Measurements from ENCODE around the gene MAP3K19.

MAP3K19 gene

DNA sequence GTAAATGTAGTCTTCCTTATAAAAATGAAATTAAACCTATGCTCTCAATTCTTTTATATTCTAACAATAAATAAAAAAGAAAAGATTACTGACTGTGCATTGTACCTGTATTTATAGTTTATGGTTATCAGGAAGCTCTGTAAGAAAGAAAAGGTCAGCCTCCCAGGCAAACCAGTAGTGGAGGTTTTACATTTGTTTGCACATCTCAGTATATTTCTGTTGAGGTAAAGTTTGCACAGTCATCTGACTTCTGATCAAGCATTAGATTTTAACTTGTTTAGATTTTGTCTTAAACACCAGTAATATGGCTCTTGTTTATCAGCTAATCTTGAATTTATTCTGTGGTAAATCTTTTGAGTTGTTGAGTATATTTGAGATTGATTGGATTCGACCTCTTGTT, 91.5 kb downstream of the MAP3K19 start:
- no peaks in the 10 kb centered on the region for H3K9me2 ChIP-seq (replicated peaks; ENCODE audit: control insufficient read depth, low read length)
- no peaks in the 10 kb centered on the region for H4K20me1 ChIP-seq (ENCODE audit: control insufficient read depth, insufficient read depth, low read depth, low read length)
- H3K27me3 ChIP-seq (ENCODE audit: control insufficient read depth, low read length), result no peaks in the 10 kb centered on the region
- H3K36me3 ChIP-seq (ENCODE audit: control insufficient read depth, low read length), result peaks cover 56% of the 10 kb centered on the region
- TF ChIP-seq, protein P1, sequence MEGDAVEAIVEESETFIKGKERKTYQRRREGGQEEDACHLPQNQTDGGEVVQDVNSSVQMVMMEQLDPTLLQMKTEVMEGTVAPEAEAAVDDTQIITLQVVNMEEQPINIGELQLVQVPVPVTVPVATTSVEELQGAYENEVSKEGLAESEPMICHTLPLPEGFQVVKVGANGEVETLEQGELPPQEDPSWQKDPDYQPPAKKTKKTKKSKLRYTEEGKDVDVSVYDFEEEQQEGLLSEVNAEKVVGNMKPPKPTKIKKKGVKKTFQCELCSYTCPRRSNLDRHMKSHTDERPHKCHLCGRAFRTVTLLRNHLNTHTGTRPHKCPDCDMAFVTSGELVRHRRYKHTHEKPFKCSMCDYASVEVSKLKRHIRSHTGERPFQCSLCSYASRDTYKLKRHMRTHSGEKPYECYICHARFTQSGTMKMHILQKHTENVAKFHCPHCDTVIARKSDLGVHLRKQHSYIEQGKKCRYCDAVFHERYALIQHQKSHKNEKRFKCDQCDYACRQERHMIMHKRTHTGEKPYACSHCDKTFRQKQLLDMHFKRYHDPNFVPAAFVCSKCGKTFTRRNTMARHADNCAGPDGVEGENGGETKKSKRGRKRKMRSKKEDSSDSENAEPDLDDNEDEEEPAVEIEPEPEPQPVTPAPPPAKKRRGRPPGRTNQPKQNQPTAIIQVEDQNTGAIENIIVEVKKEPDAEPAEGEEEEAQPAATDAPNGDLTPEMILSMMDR (IDR thresholded peaks at IDR 0.05; ENCODE audit: low read depth, low read length, poor library complexity, severe bottlenecking), result no peak
- TF ChIP-seq EZH2phosphoT487 (IDR thresholded peaks at IDR 0.05; ENCODE audit: borderline replicate concordance, low read length), result no peak
- H3K79me2 ChIP-seq (ENCODE audit: control insufficient read depth, low read length), result no peaks in the 10 kb centered on the region
- H3K4me1 ChIP-seq (ENCODE audit: control insufficient read depth, low read length), result no peaks in the 10 kb centered on the region
- no peak overlapping the region for H3K4me2 ChIP-seq (ENCODE audit: low read length)
- H3K4me3 ChIP-seq (ENCODE audit: low read length), result no peak overlapping the region
- no peak overlapping the region for H3K27ac ChIP-seq (ENCODE audit: low read depth, low read length)
- no peaks in the 10 kb centered on the region for H3K9me3 ChIP-seq (ENCODE audit: control insufficient read depth, insufficient read depth, low read length)
- H3F3A ChIP-seq (ENCODE audit: control insufficient read depth, insufficient read depth), result no peaks in the 10 kb centered on the region

DNA sequence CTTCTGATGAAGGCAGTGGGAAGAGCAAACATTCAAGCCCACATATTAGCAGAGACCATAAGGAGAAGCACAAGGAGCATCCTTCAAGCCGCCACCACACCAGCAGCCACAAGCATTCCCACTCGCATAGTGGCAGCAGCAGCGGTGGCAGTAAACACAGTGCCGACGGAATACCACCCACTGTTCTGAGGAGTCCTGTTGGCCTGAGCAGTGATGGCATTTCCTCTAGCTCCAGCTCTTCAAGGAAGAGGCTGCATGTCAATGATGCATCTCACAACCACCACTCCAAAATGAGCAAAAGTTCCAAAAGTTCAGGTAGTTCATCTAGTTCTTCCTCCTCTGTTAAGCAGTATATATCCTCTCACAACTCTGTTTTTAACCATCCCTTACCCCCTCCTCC, 93.2 kb downstream of the MAP3K19 start:
- Histone ChIP-seq H3K4me2 (ENCODE audit: low read length) (no peak overlapping the region), H3K79me2 (ENCODE audit: control insufficient read depth, low read length) (no peaks in the 10 kb centered on the region), H3K9me2 (replicated peaks; ENCODE audit: control insufficient read depth, low read length) (no peaks in the 10 kb centered on the region), H3K36me3 (ENCODE audit: control insufficient read depth, low read length) (peaks cover 69% of the 10 kb centered on the region), H3F3A (ENCODE audit: control insufficient read depth, insufficient read depth) (no peaks in the 10 kb centered on the region), H3K4me1 (ENCODE audit: control insufficient read depth, low read length) (no peaks in the 10 kb centered on the region), H3K9me3 (ENCODE audit: control insufficient read depth, insufficient read depth, low read length) (no peaks in the 10 kb centered on the region), H3K27ac (ENCODE audit: low read depth, low read length) (no peak overlapping the region), H3K4me3 (ENCODE audit: low read length) (no peak overlapping the region), H4K20me1 (ENCODE audit: control insufficient read depth, insufficient read depth, low read depth, low read length) (no peaks in the 10 kb centered on the region), H3K27me3 (ENCODE audit: control insufficient read depth, low read length) (no peaks in the 10 kb centered on the region)
- TF ChIP-seq, protein P1 (IDR thresholded peaks at IDR 0.05; ENCODE audit: low read depth, low read length, poor library complexity, severe bottlenecking), result no peak
- no peak for TF ChIP-seq EZH2phosphoT487 (IDR thresholded peaks at IDR 0.05; ENCODE audit: borderline replicate concordance, low read length)

DNA sequence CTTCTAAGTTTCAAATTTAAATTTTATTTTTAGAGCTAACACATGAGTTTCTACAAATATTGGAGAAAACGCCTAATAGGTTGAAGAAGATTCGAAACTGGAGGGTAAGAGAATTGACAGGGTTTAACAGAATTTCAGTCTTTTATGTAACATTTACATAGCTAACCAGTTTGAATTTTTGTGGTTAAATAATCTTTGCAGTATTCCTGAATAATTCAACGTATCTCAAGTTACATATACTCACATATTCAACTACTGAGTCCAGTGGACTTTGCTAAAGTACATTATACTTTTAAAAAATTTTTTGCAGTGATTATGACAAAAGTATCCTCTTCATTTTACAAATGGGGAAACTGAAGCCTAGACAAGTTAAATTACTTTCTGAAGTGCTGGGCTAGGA, 94.6 kb downstream of the MAP3K19 start:
- peaks cover 73% of the 10 kb centered on the region for H3K36me3 ChIP-seq (ENCODE audit: control insufficient read depth, low read length)

More for the DNA sequence above, 94.6 kb downstream of the MAP3K19 start:
- no peaks in the 10 kb centered on the region for H4K20me1 ChIP-seq (ENCODE audit: control insufficient read depth, insufficient read depth, low read depth, low read length)
- no peaks in the 10 kb centered on the region for H3K9me2 ChIP-seq (replicated peaks; ENCODE audit: control insufficient read depth, low read length)
- H3K27ac ChIP-seq (ENCODE audit: low read depth, low read length), result no peak overlapping the region
- no peaks in the 10 kb centered on the region for H3K4me1 ChIP-seq (ENCODE audit: control insufficient read depth, low read length)
- H3K27me3 ChIP-seq (ENCODE audit: control insufficient read depth, low read length), result no peaks in the 10 kb centered on the region
- no peaks in the 10 kb centered on the region for H3K79me2 ChIP-seq (ENCODE audit: control insufficient read depth, low read length)
- TF ChIP-seq, protein P1 (IDR thresholded peaks at IDR 0.05; ENCODE audit: low read depth, low read length, poor library complexity, severe bottlenecking), result no peak
- no peak for TF ChIP-seq EZH2phosphoT487 (IDR thresholded peaks at IDR 0.05; ENCODE audit: borderline replicate concordance, low read length)
- H3K4me2 ChIP-seq (ENCODE audit: low read length), result no peak overlapping the region
- H3K4me3 ChIP-seq (ENCODE audit: low read length), result no peak overlapping the region
- no peaks in the 10 kb centered on the region for H3K9me3 ChIP-seq (ENCODE audit: control insufficient read depth, insufficient read depth, low read length)
- no peaks in the 10 kb centered on the region for H3F3A ChIP-seq (ENCODE audit: control insufficient read depth, insufficient read depth)

All from DOHH2 (cell line).